ENCODE results near the gene PIAS3.

PIAS3 gene

DNA sequence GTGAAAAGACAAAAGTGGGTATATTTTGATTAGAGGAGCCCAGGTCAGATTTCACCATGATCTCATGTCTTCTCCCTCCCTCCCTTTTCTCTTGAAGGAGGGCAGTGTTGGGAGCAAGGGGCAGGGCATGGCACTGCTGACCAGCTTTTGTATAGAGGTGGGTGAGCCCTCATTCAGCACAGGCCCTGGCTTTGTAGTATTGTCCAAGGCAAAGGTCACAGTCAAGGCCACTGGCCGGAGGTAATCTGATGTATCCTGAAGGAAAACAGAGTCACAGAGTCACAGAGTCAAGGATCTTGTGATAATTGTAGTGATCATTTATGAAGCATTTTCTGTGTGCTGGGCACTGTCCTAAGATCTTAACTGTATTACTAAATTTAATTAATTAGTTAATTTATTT is 39.1 kb upstream of the PIAS3 start:
- TF ChIP-seq, protein P1, sequence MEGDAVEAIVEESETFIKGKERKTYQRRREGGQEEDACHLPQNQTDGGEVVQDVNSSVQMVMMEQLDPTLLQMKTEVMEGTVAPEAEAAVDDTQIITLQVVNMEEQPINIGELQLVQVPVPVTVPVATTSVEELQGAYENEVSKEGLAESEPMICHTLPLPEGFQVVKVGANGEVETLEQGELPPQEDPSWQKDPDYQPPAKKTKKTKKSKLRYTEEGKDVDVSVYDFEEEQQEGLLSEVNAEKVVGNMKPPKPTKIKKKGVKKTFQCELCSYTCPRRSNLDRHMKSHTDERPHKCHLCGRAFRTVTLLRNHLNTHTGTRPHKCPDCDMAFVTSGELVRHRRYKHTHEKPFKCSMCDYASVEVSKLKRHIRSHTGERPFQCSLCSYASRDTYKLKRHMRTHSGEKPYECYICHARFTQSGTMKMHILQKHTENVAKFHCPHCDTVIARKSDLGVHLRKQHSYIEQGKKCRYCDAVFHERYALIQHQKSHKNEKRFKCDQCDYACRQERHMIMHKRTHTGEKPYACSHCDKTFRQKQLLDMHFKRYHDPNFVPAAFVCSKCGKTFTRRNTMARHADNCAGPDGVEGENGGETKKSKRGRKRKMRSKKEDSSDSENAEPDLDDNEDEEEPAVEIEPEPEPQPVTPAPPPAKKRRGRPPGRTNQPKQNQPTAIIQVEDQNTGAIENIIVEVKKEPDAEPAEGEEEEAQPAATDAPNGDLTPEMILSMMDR (IDR thresholded peaks at IDR 0.05; ENCODE audit: insufficient read depth, low read length, missing control alignments), result no peak
- POLR2A ChIA-PET, result no interaction called here
- H3K4me3 ChIP-seq (ENCODE audit: low read depth, low read length), result no peak overlapping the region
- CTCF ChIA-PET, result interaction anchor here (9.1 kb wide), 1 partner anchor 11 kb away, joined by 114 read pairs; the partner anchor contains the start of gene ITGA10
- DNase-seq (ENCODE audit: low read depth, low spot score), result no peak

DNA sequence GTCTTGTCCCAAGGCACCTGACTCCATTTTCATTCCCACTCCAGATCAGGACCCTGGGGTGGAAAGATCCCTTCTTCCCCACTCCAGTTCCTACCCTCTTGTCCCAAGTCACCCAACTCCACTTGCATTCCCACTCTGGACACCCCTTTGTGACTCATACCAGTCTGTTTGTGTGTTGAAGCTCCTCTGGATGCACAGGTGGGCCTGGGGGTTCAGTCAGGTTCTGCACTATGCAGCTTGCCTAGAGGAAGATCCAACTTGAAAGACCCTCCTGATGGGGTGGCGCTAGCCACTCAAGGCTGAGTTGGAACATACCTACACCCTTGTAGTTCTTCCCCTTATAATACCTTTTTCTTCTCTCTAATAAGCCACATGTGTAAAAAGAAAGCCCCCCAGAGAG is 36.6 kb upstream of the PIAS3 start:
- ChIA-PET POLR2A (no interaction called here), CTCF (interaction anchor here (0.9 to 9.1 kb wide), 7 partner anchors 9 to 49 kb away, joined by 3 to 114 read pairs (median 3); partner anchors contain the start of genes ANKRD35 and ITGA10)
- TF ChIP-seq, protein P1 (IDR thresholded peaks at IDR 0.05; ENCODE audit: insufficient read depth, low read length, missing control alignments), result no peak
- H3K4me3 ChIP-seq (ENCODE audit: low read depth, low read length), result no peak overlapping the region
- DNase-seq (ENCODE audit: low read depth, low spot score), result no peak

DNA sequence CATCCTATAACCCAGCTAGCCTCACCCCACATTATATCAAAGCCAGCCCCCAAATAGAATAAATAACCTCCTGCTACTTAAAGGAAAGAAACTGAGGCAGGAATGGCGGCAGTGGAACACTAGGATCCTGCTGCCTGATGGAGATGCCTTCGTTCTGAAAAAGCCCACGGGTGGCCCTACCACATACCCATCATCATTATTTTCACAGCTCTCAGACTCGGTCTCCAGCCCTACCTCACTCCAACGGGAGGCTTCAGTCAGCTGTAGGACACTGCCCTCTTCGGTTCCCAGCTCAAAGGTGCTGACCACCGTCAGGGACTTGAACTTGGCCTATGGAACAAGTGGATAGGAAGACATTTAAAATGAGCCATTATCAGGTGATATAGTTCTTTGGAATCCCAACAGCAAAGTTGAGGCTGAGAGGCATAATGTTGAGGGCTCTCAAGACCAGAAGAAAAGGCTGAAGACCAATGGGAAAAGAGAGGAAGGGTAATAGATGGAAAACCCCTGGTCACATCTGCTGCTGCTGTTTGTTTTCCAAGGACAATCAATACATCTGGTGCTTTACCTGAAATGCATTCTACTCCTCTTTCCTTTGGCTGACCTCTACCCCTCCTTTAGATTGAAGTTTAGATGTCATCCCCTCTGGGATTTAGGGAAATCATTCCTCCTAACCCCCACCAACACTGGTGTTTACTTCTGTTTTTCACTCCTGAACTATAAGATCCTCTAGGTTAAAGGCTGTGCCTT is 34.6 kb upstream of the PIAS3 start:
- ChIA-PET POLR2A (interaction anchor here (1.9 to 2.6 kb wide), 2 partner anchors 15 to 35 kb away, joined by 13 to 15 read pairs; partner anchors contain the start of gene PIAS3), CTCF (interaction anchor here (1.2 to 16.3 kb wide), 14 partner anchors 9 to 123 kb away, joined by 3 to 469 read pairs (median 28); partner anchors contain the start of genes ITGA10, LIX1L, NUDT17 and PEX11B)
- no peak overlapping the region for H3K4me3 ChIP-seq (ENCODE audit: low read depth, low read length)
- no peak for DNase-seq (ENCODE audit: low read depth, low spot score)
- TF ChIP-seq, protein P1 (IDR thresholded peaks at IDR 0.05; ENCODE audit: insufficient read depth, low read length, missing control alignments), result no peak

DNA sequence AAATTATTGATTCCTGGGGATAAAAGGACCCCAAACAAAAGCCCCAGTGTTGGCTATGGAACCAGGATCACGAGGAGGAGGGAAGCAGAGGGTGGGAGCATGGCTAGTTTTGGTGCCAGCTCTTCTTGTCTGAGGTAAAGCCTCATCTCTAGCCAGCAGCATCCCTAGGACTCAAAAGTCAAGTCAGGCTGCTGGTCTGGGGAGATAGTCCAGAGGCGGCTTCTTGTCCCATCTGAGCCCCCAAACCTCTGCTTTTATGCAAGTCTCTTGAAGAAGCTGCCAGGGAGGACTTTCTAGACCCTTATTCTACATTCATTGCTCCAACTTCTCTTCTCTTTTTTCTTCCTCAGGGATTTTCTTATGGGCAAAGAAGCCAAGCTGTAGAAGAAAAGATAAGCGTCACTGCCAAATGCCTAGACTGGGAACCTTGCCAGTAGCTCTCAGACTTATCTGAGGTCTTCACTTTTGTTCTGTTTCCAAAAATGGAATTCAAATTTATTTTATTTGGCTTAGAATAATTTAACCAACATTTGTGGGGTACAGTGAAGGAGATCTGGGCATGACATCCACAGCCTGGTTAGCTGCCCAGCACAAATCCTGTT is 33.7 kb upstream of the PIAS3 start:
- no peak for DNase-seq (ENCODE audit: low read depth, low spot score)
- H3K4me3 ChIP-seq (ENCODE audit: low read depth, low read length), result no peak overlapping the region; the same call in 1 of the 2 replicates
- ChIA-PET POLR2A (interaction anchor here (0.5 to 2.6 kb wide), 11 partner anchors 15 to 103 kb away, joined by 3 to 15 read pairs (median 4); partner anchors contain the start of genes ANKRD34A, LIX1L, PIAS3 and POLR3GL), CTCF (interaction anchor here (0.7 to 16.3 kb wide), 30 partner anchors 8 to 146 kb away, joined by 3 to 469 read pairs (median 10); partner anchors contain the start of genes ANKRD34A, HJV, ITGA10 and LIX1L)
- TF ChIP-seq, protein P1 (IDR thresholded peaks at IDR 0.05; ENCODE audit: insufficient read depth, low read length, missing control alignments), result no peak

DNA sequence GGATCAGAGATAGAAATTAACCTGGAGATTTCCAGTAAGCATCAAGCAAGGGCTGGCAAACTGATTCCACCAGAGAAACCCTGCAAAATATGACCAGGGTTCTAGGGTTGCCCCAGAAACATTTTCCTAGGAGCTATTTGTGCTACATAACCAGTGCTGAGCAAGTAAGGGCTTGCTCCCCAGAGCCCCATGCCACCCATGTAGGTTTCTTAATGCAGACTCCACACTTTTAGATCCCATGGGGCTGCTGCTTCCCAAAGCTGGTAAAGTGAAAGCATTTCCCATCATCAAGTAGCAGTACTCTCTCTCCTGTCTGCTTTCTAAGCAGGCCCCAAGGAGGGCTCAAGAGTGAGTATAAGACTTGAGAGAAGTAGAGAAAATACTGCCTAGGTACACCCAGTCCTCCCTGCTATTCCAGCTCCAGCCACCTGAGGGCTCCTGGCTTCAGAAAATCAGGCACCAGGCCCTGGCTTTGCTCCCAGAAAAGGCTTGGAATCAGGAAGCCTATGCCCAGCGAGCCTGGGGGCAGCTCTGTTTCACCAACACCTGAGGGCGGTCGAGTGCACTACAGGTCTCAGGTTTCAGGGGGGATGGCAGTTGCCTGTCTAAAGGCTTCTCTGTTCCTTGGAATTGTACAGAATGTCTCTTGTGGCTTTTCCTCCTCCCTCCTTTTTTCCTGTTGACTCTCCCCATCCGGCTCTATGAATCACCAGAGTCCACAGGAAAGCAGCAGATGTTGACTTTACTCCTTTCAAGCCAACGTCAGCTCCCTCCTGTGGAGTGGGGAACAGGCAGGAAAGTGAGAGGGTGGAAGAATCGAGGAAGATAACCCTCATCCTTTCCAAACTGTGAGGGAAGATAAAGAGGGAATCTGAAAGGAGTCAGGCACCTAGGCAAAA is 33.0 kb upstream of the PIAS3 start:
- TF ChIP-seq, protein P1 (IDR thresholded peaks at IDR 0.05; ENCODE audit: insufficient read depth, low read length, missing control alignments), result peak; percentile 79
- CTCF ChIA-PET, result interaction anchor here (0.6 to 16.3 kb wide), 41 partner anchors 8 to 157 kb away, joined by 3 to 469 read pairs (median 6); partner anchors contain the start of genes ANKRD34A, HJV, ITGA10 and LIX1L
- no peak overlapping the region; the same call in 1 of the 2 replicates for H3K4me3 ChIP-seq (ENCODE audit: low read depth, low read length)
- POLR2A ChIA-PET, result interaction anchor here (0.6 to 2.6 kb wide), 15 partner anchors 16 to 113 kb away, joined by 3 to 15 read pairs (median 4); partner anchors contain the start of genes ANKRD34A, LIX1L, NUDT17 and PEX11B
- peak; percentile 95 for DNase-seq (ENCODE audit: low read depth, low spot score)

Measured in AG04449 (cell line).